DOHH2 (cell line): Measurements from ENCODE around the gene ARID1B.

ENCODE experiments used
- H3F3A ChIP-seq: fragments of 200-600 bp; sonication (generic), shearing (Covaris generic); 2 replicates; pipeline ENCODE4 v1.6.0; 2016; ENCODE audit warnings: antibody characterized with exemption, mild to moderate bottlenecking; ENCODE audit not compliant: control insufficient read depth, insufficient read depth
- H3K27ac ChIP-seq: fragments of 200-600 bp; sonication (generic); 2 replicates; pipeline ENCODE4 v1.5.1; 2014; ENCODE audit warnings: low read depth, mild to moderate bottlenecking, low read length, moderate library complexity
- H3K27me3 ChIP-seq: fragments of 200-600 bp; sonication (generic); 2 replicates; pipeline ENCODE4 v1.6.1; 2014; ENCODE audit warnings: mild to moderate bottlenecking, low read length, mixed read lengths; ENCODE audit not compliant: control insufficient read depth
- H3K36me3 ChIP-seq: fragments of 200-600 bp; sonication (generic); 2 replicates; pipeline ENCODE4 v1.6.1; 2014; ENCODE audit warnings: mild to moderate bottlenecking, low read length, moderate library complexity, mixed read lengths; ENCODE audit not compliant: control insufficient read depth
- H3K4me1 ChIP-seq: fragments of 200-600 bp; sonication (generic); 2 replicates; pipeline ENCODE4 v1.6.1; 2014; ENCODE audit warnings: mild to moderate bottlenecking, low read length, mixed read lengths; ENCODE audit not compliant: control insufficient read depth
- H3K4me2 ChIP-seq: fragments of 200-600 bp; sonication (generic); 2 replicates; pipeline ENCODE4 v1.6.0; 2014; ENCODE audit warnings: mild to moderate bottlenecking, low read length, moderate library complexity
- H3K4me3 ChIP-seq: fragments of 200-600 bp; sonication (generic); 2 replicates; pipeline ENCODE4 v1.5.1; 2014; ENCODE audit warnings: mild to moderate bottlenecking, low read length, mixed read lengths
- H3K79me2 ChIP-seq: fragments of 200-600 bp; sonication (generic); 2 replicates; pipeline ENCODE4 v1.6.1; 2014; ENCODE audit warnings: mild to moderate bottlenecking, low read length, mixed read lengths; ENCODE audit not compliant: control insufficient read depth
- H3K9me2 ChIP-seq: fragments of 200-600 bp; sonication (generic); replicated peaks from 2 replicates; pipeline ENCODE4 v1.6.1; 2014; ENCODE audit warnings: mild to moderate bottlenecking, low read length, mixed read lengths; ENCODE audit not compliant: control insufficient read depth
- H3K9me3 ChIP-seq: fragments of 200-600 bp; sonication (generic); 2 replicates; pipeline ENCODE4 v1.6.1; 2014; ENCODE audit warnings: antibody characterized with exemption, low read length, mixed read lengths; ENCODE audit not compliant: control insufficient read depth, insufficient read depth
- H4K20me1 ChIP-seq: fragments of 200-600 bp; sonication (generic); 2 replicates; pipeline ENCODE4 v1.6.0; 2014; ENCODE audit warnings: low read depth, mild to moderate bottlenecking, antibody characterized with exemption, low read length, moderate library complexity; ENCODE audit not compliant: control insufficient read depth, insufficient read depth
- CTCF ChIP-seq: fragments of 200-600 bp; sonication (generic); IDR thresholded peaks from one replicate; pipeline ENCODE4 v1.5.1; 2014; ENCODE audit warnings: antibody characterized with exemption, mild to moderate bottlenecking, low read depth, low read length; ENCODE audit not compliant: poor library complexity, severe bottlenecking
- EZH2phosphoT487 ChIP-seq: fragments of 200-600 bp; sonication (generic); IDR thresholded peaks from 2 replicates; pipeline ENCODE4 v1.6.1; 2017; ENCODE audit warnings: borderline replicate concordance, mild to moderate bottlenecking, antibody characterized with exemption, low read length, moderate library complexity, mixed read lengths

The ARID1B gene

GRCh38 chr6:157086632-157087031, 309.5 kb downstream of the ARID1B start:
- peaks cover 13% of the 10 kb centered on the region for H3K79me2 ChIP-seq
- TF ChIP-seq CTCF (no peak), EZH2phosphoT487 (no peak)

GRCh38 chr6:157087974-157088373, 310.8 kb downstream of the ARID1B start:
- H3K4me3 ChIP-seq, result no peak overlapping the region
- H3F3A ChIP-seq, result no peaks in the 10 kb centered on the region
- no peak overlapping the region for H3K4me2 ChIP-seq
- no peaks in the 10 kb centered on the region for H3K27me3 ChIP-seq
- no peak for TF ChIP-seq CTCF
- TF ChIP-seq EZH2phosphoT487, result no peak
- no peak overlapping the region for H3K27ac ChIP-seq
- no peaks in the 10 kb centered on the region for H3K9me3 ChIP-seq
- H3K9me2 ChIP-seq, result no peaks in the 10 kb centered on the region
- H4K20me1 ChIP-seq, result no peaks in the 10 kb centered on the region; the same call in 1 of the 2 replicates
- H3K79me2 ChIP-seq, result 0 out of 2 replicates have a peak, but pooled peaks cover 5% of the 10 kb centered on the region
- H3K36me3 ChIP-seq, result peaks cover 53% of the 10 kb centered on the region
- no peaks in the 10 kb centered on the region for H3K4me1 ChIP-seq

More at GRCh38 chr6:157086632-157087031, 309.5 kb downstream of the ARID1B start:
- peaks cover 51% of the 10 kb centered on the region for H3K36me3 ChIP-seq
- no peaks in the 10 kb centered on the region; the same call in 1 of the 2 replicates for H4K20me1 ChIP-seq
- no peaks in the 10 kb centered on the region for H3K9me2 ChIP-seq
- H3K4me1 ChIP-seq, result no peaks in the 10 kb centered on the region
- H3K27me3 ChIP-seq, result no peaks in the 10 kb centered on the region
- H3F3A ChIP-seq, result no peaks in the 10 kb centered on the region
- H3K4me2 ChIP-seq, result no peak overlapping the region
- H3K4me3 ChIP-seq, result no peak overlapping the region
- no peak overlapping the region for H3K27ac ChIP-seq
- no peaks in the 10 kb centered on the region for H3K9me3 ChIP-seq

- Histone ChIP-seq H3K4me1 (no peaks in the 10 kb centered on the region), H3K4me2 (no peak overlapping the region), H3K4me3 (no peak overlapping the region), H4K20me1 (no peaks in the 10 kb centered on the region; the same call in 1 of the 2 replicates), H3K27me3 (no peaks in the 10 kb centered on the region), H3K36me3 (peaks cover 55% of the 10 kb centered on the region), H3K9me2 (no peaks in the 10 kb centered on the region), H3K27ac (no peak overlapping the region), H3K79me2 (0 out of 2 replicates have a peak, but pooled peaks cover 3% of the 10 kb centered on the region), H3K9me3 (no peaks in the 10 kb centered on the region), H3F3A (no peaks in the 10 kb centered on the region)
- TF ChIP-seq CTCF, result no peak
- no peak for TF ChIP-seq EZH2phosphoT487
Measured at GRCh38 chr6:157088841-157089240, 311.7 kb downstream of the ARID1B start.
